HG03378 (cell line): Measurements from ENCODE around the gene HOXB3.

Source experiments
- ATAC-seq: cut with Tn5 transposase; IDR thresholded peaks from one replicate; pipeline ENCODE4 v1.9.1; 2021; ENCODE audit warnings: mild to moderate bottlenecking, moderate library complexity; ENCODE audit not compliant: unreplicated experiment

Gene HOXB3

GRCh38 chr17:48559122-48559839 lies 30.8 kb downstream of the HOXB3 start:
- ATAC-seq = no peak

DNA sequence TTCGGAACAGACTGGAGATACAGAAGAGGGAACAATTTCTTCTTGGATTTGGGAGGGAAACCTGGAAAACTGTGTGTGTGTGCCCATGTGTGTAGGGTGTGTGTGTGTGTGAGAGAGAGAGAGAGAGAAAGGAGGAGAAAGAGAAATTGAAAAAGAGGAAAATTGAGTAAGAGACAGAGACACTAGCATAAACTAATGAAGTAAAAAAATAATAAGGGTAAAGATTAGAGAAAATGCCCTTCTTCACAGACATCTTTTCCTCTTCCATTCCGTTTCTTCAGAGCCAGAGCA lies 31.3 kb downstream of the HOXB3 start:
- no peak for ATAC-seq

DNA sequence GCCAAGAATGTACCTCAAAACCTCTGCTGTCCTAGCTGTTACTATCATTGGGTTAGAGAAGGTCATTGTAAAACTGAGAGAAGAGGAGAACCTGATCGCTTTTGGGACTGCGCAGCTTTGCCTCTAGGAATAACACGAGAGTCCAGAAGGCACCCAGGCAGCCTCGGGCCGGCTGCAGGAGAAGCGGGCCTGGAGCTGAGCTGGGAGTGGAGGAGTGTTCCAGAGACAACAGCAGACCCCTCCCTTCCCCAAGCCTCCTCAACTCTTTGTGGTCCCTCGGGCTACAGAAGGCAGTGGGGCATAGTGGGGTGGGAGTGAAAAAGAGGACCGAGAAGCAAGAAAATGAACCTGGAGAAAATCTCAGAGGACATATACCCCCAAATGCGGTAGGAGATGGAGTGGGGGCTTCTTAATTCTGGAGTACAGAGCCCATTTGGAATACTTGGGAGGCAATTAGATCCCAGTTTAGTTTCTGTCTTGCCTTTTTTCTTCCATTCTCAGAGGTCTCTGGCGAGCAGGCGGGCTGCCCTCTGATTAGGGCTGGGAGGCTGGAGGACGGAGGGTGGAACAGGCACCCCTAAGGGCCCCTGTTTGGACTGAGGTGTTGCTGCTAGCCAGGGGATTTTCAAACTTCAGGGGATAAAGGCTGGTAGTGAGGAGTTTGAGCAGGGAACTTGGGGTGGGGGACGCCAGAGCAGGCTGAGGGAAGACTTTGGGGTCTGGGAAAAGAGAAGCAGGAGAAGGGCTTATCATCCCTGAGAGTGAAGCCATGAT lies 31.8 kb downstream of the HOXB3 start:
- ATAC-seq = no peak

DNA sequence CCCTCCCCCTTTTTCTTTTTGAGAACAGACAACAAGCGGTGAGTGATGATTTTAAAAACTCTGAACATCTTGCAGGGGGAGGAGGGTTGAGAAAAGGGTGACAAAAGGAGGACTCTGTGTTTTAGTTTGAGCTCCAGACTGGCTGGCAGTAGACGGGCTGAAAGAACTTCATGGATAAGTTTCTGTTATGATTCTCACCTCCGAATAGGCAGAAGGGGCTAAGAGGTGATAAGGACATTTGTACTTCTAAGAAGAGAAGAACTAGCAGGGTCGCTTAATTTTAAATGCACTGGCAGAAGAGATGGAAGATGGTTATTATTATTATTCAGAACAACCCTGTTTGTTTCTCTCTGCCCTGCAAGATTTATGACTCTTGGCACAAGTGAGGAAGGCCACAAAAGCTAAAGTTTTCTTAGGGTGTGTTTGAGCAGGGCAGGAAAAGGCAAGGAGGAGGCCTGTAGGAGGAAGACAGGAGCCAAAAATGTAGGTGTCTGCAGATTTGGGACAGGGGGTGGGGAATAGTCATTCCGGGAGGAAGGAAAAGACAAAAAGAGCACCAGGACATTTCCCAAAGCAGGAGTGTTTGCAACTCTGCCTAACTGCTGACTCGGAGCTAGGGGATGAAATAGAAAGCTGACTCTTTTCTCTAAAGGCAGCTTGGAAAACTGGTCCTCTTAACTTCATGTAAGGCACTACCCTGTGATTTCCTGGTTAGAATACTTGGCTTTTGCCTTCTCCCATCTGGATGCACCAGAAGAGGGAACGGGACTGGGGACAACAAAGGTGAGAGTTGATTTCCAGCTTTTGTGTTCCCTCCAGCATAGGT lies 33.3 kb downstream of the HOXB3 start:
- no peak for ATAC-seq

- no peak for ATAC-seq
These were observed 33.8 kb downstream of the HOXB3 start for GRCh38 chr17:48556229-48556575.

- no peak for ATAC-seq
These were observed 34.5 kb downstream of the HOXB3 start for GRCh38 chr17:48555258-48556228.

- ATAC-seq = no peak
These were observed 35.4 kb downstream of the HOXB3 start for GRCh38 chr17:48554412-48555257.

- no peak for ATAC-seq
These were observed 36.2 kb downstream of the HOXB3 start for GRCh38 chr17:48553826-48554225.

- ATAC-seq = no peak
These were observed 36.9 kb downstream of the HOXB3 start for GRCh38 chr17:48553190-48553547.

DNA sequence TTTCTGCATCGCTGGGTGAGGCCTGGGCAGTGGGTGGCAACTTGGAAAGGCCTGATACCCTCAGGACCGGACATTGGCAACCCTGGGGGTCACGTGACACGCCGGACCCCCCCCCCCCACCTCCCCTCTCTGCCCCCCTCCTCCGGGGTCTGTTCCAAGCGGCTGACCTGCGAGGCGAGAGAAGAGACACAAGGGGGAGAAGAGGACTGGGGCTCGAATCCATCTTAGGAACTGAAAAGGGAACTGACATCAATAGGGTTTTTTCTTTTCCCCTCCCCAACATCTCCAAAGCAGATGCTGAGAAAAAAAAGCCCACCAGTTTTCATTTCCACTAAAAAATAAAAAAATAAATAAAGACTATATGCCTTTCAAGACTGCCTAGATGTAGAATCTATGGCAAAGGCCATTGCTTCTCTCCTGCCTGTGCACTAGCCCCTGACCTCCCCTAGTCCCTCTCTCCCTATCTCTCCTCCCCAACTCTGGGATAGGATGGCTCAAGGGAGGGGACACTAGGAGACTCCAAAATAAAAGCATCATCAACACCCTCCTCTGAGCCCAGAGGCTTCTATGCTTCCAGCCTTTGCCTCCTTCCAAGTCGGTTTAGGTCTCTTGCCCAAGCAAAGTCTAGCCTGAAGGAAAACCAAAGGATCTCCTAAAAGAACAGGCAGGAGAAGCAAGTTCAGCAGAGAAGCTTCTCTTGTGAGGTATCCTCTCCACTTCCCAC lies 37.4 kb downstream of the HOXB3 start:
- no peak for ATAC-seq

GRCh38 chr17:48551596-48552465 lies 38.2 kb downstream of the HOXB3 start:
- no peak for ATAC-seq

- ATAC-seq = no peak
These were observed 38.9 kb downstream of the HOXB3 start for GRCh38 chr17:48551214-48551555.

- ATAC-seq = no peak
These were observed 39.4 kb downstream of the HOXB3 start for GRCh38 chr17:48550502-48551213.

DNA sequence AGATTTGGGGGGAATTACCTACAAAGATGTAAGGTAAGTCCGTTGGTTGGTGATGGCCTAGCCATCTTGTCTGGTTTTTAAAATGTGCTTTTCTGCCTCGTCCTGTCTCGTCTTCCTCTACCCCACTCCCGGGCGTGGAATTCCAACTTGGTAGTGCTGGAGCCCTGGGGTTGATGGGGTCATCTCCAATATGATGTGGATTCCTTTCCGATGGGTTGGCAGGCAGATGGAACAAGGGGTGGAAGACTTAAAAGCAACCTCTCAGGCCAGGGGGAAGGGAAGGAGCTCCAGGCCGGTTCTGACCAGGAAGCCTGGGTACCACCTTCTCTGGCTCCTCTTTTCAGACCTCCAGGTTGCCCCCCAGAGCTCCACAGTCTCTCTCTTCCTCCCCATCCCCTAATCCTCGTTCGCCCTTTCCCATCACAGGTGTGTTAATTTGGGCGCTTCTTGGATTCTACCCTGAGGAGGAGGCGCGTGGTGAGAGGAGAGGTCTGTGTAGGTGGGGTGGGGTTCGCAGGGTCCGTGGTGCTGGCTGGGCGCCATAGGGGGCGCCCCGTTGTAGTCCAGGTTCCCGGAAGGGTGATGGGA lies 40.0 kb downstream of the HOXB3 start:
- ATAC-seq = no peak

- ATAC-seq = no peak
These were observed 40.8 kb downstream of the HOXB3 start for GRCh38 chr17:48549281-48549630.

GRCh38 chr17:48548523-48549280 lies 41.3 kb downstream of the HOXB3 start:
- no peak for ATAC-seq
